ENCODE results near the gene GAL3ST2. TPM values are rescaled to one million over a fixed set of nuclear protein-coding genes. Genes with fewer than 3 reads are reported as not detected.

Gene GAL3ST2
- total and polyA plus RNA-seq, 2 of the 8 experiments (the other 6 are each of a cell fraction or from before 2014, with no cell fraction given): not detected

DNA sequence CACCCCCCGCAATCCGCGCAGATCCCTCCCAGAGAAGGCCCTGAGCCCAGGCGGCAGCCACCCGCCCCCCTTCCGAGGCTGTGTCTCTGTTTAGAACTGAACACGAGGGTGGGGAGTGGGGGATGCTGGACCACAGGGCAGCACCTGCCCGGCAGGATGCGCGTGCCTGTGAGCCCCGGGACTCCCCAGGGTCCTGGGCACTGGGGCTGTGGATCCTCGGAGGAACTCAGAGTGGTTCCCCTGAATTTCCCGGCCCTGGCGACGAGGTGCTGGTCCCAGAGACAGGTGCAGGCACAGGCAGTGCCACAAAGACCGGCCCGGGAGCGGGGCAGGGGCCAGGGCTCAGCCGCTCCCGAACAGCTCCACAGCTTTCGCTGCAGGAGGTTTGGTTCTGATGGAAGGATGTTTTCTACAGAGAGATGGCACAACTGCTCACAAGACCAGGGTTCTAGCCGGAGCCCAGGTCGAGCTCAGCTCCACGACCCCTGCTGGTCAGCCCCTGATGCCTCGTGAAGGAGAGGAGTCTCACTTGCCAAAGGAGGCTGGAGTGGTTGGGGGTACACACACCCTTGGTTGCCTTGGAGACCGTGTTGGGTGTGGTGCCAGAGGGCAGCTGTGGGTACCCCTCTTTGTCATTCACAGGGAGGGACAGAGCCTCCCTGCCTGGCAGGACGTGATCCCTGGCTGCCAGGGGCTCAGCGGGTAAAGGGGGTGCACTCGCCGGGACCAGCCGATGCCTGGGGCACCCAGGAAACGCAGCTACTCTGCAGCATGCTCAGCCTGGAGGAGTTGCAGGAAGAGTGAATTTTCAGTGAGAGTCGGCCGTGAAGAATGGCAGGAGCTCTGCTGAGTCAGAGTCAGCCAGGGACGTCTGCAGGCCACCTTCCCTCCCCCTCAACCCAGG is 28.0 kb downstream of the GAL3ST2 start:
- H2AK5ac ChIP-seq (ENCODE audit: low read depth, low read length): peak overlapping the region; percentile 92; the same call in 1 of the 2 replicates
- H2AFZ ChIP-seq (ENCODE audit: low read length): no peak overlapping the region; the same call in 1 of the 2 replicates
- peak overlapping the region; percentile 98; the same call in 1 of the 2 replicates for H2BK20ac ChIP-seq (ENCODE audit: low read length)
- DNase-seq (ENCODE audit: low read depth in 1 of 2, low spot score in 2 of 2) (peak in 1 of 2 experiments; percentile 65), FAIRE-seq (no peak)
- peak overlapping the region; percentile 98 for H2BK15ac ChIP-seq (ENCODE audit: low read length)
- peak overlapping the region; percentile 96 for H2BK120ac ChIP-seq (replicated peaks; ENCODE audit: low read depth, low read length)
- H3K14ac ChIP-seq (ENCODE audit: insufficient read length): no peak overlapping the region
- peak overlapping the region; percentile 47 for H4K5ac ChIP-seq (ENCODE audit: insufficient read length, low read depth, low read length)
- peaks cover 0 to 23% (median 6%) of the 10 kb centered on the region in 4 experiments; a peak in 5 of 7 replicates for H3K27me3 ChIP-seq (replicated peaks in 1 of 4; ENCODE audit: control insufficient read depth in 3 of 4, extremely low read depth in 1 of 4, insufficient read depth in 3 of 4, low read length in 3 of 4)
- TF ChIP-seq JUN (IDR thresholded peaks at IDR 0.05; ENCODE audit: low read depth, low read length): no peak
- TF ChIP-seq SAP30 (IDR thresholded peaks at IDR 0.05; ENCODE audit: insufficient read depth, insufficient replicate concordance, low read length): no peak
- TF ChIP-seq BRCA1 (IDR thresholded peaks at IDR 0.05; ENCODE audit: low read depth, low read length): no peak
- no peak for TF ChIP-seq EGR1 (IDR thresholded peaks at IDR 0.05; ENCODE audit: borderline replicate concordance, low read depth, low read length)
- no peak for TF ChIP-seq CHD1 (IDR thresholded peaks at IDR 0.05; ENCODE audit: low read depth, low read length)
- TF ChIP-seq CTCF (IDR thresholded peaks at IDR 0.05; ENCODE audit: control extremely low read depth in 1 of 3, insufficient read depth in 1 of 3, low read depth in 1 of 3, low read length in 3 of 3): peak in 1 of 3 experiments; percentile 19; a peak in 1 of 4 replicates
- no peak for TF ChIP-seq EP300 (IDR thresholded peaks at IDR 0.05; ENCODE audit: borderline replicate concordance in 1 of 2, low read depth in 2 of 2, low read length in 2 of 2)
- peak overlapping the region in 1 of 4 experiments; percentile 47; a peak in 2 of 8 replicates for H3K4me3 ChIP-seq (ENCODE audit: extremely low read depth in 1 of 4, insufficient read depth in 2 of 4, low read depth in 3 of 4, low read length in 4 of 4)
- H3K27ac ChIP-seq (ENCODE audit: low read depth, low read length): no peak overlapping the region
- peak overlapping the region; percentile 80; the same call in 1 of the 2 replicates for H2BK5ac ChIP-seq (ENCODE audit: low read depth, low read length)
- H3K79me2 ChIP-seq (ENCODE audit: control insufficient read depth in 1 of 2, insufficient read depth in 2 of 2, low read length in 2 of 2): no peaks in the 10 kb centered on the region
- peak overlapping the region; percentile 98; the same call in 1 of the 2 replicates for H2BK12ac ChIP-seq (ENCODE audit: low read depth, low read length)
- peak overlapping the region; percentile 19 for H3K56ac ChIP-seq (replicated peaks; ENCODE audit: insufficient read length, low read depth, low read length)
- no peak overlapping the region for H3K9ac ChIP-seq (replicated peaks in 1 of 4; ENCODE audit: extremely low read depth in 1 of 4, low read depth in 3 of 4, low read length in 3 of 4)
- no peaks in the 10 kb centered on the region for H3K36me3 ChIP-seq (ENCODE audit: control insufficient read depth in 2 of 4, insufficient read depth in 4 of 4, low read length in 3 of 4)
- 0 out of 2 replicates have a peak, but pooled peaks cover 2% of the 10 kb centered on the region for H3K23me2 ChIP-seq (ENCODE audit: low read depth, low read length)
- H3K9me3 ChIP-seq (ENCODE audit: insufficient read depth in 2 of 2, low read depth in 1 of 2, low read length in 1 of 2): no peaks in the 10 kb centered on the region
- H3K79me1 ChIP-seq (ENCODE audit: low read depth, low read length): no peaks in the 10 kb centered on the region
- peak overlapping the region; percentile 76 for H3K18ac ChIP-seq (ENCODE audit: extremely low read depth, low read length)
- no peak overlapping the region for H3K23ac ChIP-seq (ENCODE audit: insufficient read length)
- peak overlapping the region; percentile 97 for H4K91ac ChIP-seq (replicated peaks; ENCODE audit: insufficient read length, low read length)
- H3K4ac ChIP-seq (replicated peaks; ENCODE audit: insufficient read length, low read depth, low read length): no peak overlapping the region
- peak overlapping the region; percentile 80; the same call in 1 of the 2 replicates for H4K8ac ChIP-seq (ENCODE audit: extremely low read depth, insufficient read depth, low read length)
- 59% methylated on average over 28 of the region's 35 CpGs; no CpG with 5 or more reads in 1 of the 2 experiments for WGBS, 2 experiments (ENCODE audit: extremely low coverage in 1 of 2, insufficient coverage in 1 of 2, insufficient read length in 1 of 2, insufficient replicate concordance in 2 of 2, low coverage in 1 of 2, low lambda C conversion rate in 2 of 2, missing lambda C conversion rate in 1 of 2)
- peak overlapping the region; percentile 25 to 39; a peak in 3 of 4 replicates for H3K4me2 ChIP-seq (ENCODE audit: insufficient read depth in 1 of 2, low read depth in 2 of 2, low read length in 2 of 2)
- H3K4me1 ChIP-seq (replicated peaks in 1 of 4; ENCODE audit: control insufficient read depth in 3 of 4, insufficient read depth in 4 of 4, low read length in 3 of 4): peaks cover 4 to 28% (median 11%) of the 10 kb centered on the region in 4 experiments
- ChIA-PET CTCF (ENCODE audit: partially characterized antibody) (interaction anchor here (1.1 kb wide), 1 partner anchor 76 kb away, joined by 3 read pairs; no protein-coding TSS in a partner anchor), POLR2A (ENCODE audit: partially characterized antibody) (interaction anchor here (0.7 to 1.8 kb wide), 5 partner anchors 8 to 103 kb away, joined by 3 to 7 read pairs (median 4); partner anchors contain the start of genes GAL3ST2 and ING5)
- H4K20me1 ChIP-seq (replicated peaks in 1 of 2; ENCODE audit: control insufficient read depth in 1 of 2, insufficient read depth in 2 of 2, low read length in 2 of 2): no peaks in the 10 kb centered on the region

Measured in H1 (cell line).